ENCODE results near the gene CACNA1S. TPM values are rescaled to one million over a fixed set of nuclear protein-coding genes. Genes with fewer than 3 reads are reported as not detected.

The CACNA1S gene
- total RNA-seq, 1 donor from 2014 or later: not detected

DNA sequence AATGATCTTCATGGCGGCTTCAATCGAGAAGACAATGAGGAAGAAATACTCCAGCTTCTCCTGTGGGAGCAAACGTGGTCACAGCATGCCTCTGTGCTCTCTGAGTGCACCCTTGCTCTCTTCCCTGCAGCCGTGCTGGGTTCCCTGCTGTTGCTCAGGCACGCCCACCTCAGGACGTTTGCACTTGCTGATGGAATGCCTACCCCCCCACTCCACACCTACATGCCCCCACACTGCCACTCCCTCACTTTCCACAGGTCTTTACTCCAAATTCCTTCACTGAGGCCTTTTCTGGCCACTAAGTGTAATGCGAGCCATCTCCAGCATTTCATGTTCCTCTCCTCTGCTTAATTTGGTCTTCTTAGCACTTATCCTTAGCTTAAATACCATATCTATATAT, 18.3 kb downstream of the CACNA1S start:
- Mint-ChIP-seq H3K27ac (no peak overlapping the region), H3K36me3 (ENCODE audit: low read depth) (no peaks in the 10 kb centered on the region), H3K27me3 (no peaks in the 10 kb centered on the region), H3K4me1 (peaks cover 2% of the 10 kb centered on the region), H3K4me3 (no peak overlapping the region), H3K9me3 (no peaks in the 10 kb centered on the region)
- POLR2A ChIA-PET: no interaction called here
- TF ChIP-seq, protein P1, sequence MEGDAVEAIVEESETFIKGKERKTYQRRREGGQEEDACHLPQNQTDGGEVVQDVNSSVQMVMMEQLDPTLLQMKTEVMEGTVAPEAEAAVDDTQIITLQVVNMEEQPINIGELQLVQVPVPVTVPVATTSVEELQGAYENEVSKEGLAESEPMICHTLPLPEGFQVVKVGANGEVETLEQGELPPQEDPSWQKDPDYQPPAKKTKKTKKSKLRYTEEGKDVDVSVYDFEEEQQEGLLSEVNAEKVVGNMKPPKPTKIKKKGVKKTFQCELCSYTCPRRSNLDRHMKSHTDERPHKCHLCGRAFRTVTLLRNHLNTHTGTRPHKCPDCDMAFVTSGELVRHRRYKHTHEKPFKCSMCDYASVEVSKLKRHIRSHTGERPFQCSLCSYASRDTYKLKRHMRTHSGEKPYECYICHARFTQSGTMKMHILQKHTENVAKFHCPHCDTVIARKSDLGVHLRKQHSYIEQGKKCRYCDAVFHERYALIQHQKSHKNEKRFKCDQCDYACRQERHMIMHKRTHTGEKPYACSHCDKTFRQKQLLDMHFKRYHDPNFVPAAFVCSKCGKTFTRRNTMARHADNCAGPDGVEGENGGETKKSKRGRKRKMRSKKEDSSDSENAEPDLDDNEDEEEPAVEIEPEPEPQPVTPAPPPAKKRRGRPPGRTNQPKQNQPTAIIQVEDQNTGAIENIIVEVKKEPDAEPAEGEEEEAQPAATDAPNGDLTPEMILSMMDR (IDR thresholded peaks at IDR 0.05): no peak
- ATAC-seq (ENCODE audit: low read depth) (no peak), DNase-seq (no peak)
- intact Hi-C loops (cut with micrococcal nuclease): no loop called here
- CTCF ChIA-PET: no interaction called here

DNA sequence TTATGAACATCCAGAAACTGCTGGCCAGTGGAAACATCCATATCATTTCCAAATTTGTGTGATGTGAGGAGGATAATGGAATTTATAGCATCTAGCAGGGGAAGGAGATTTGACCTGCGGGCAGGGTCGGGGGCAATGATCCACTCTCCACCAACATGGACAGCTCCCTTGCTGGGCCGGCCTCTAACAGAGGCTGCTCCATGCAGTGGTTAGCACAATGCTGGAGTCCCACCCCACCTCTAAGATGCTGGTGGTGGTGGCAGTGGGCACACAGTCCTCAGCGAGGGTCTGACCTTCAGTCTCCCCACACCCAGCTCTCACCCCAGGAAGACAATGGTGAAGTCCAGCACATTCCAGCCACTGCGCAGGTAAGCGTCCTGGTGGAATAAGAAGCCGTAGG, 18.7 kb downstream of the CACNA1S start:
- Mint-ChIP-seq H3K4me1 (peaks cover 2% of the 10 kb centered on the region), H3K9me3 (no peaks in the 10 kb centered on the region), H3K4me3 (no peak overlapping the region), H3K27me3 (no peaks in the 10 kb centered on the region), H3K27ac (no peak overlapping the region), H3K36me3 (ENCODE audit: low read depth) (no peaks in the 10 kb centered on the region)
- CTCF ChIA-PET: no interaction called here
- no peak for ATAC-seq (ENCODE audit: low read depth)
- TF ChIP-seq, protein P1 (IDR thresholded peaks at IDR 0.05): no peak
- DNase-seq: no peak
- intact Hi-C loops (cut with micrococcal nuclease): no loop called here
- POLR2A ChIA-PET: no interaction called here

DNA sequence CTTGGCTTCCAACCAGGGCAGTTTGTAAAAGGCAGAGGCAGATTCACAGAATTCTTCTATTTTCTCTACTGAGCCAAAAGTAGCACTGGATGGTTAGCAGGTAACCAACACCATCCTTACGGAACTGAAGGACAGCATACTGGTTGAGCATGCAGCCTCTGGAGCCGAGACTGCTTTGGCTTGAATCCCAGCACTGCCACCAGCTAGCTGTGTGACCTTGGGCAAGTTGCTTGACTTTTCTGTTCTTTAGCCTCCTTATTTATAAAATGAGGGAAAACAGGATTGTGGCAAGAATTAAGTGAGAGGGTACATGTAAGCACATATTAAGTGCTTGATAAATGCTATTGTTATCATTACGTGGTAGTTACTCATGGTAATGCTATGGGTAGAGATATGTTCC, 19.5 kb downstream of the CACNA1S start:
- Mint-ChIP-seq H3K27ac (no peak overlapping the region), H3K27me3 (peaks cover 1% of the 10 kb centered on the region), H3K9me3 (no peaks in the 10 kb centered on the region), H3K4me3 (no peak overlapping the region), H3K36me3 (ENCODE audit: low read depth) (no peaks in the 10 kb centered on the region), H3K4me1 (peaks cover 2% of the 10 kb centered on the region)
- CTCF ChIA-PET: no interaction called here
- POLR2A ChIA-PET: no interaction called here
- intact Hi-C loops (cut with micrococcal nuclease): no loop called here
- no peak for ATAC-seq (ENCODE audit: low read depth)
- DNase-seq: no peak
- TF ChIP-seq, protein P1 (IDR thresholded peaks at IDR 0.05): no peak

DNA sequence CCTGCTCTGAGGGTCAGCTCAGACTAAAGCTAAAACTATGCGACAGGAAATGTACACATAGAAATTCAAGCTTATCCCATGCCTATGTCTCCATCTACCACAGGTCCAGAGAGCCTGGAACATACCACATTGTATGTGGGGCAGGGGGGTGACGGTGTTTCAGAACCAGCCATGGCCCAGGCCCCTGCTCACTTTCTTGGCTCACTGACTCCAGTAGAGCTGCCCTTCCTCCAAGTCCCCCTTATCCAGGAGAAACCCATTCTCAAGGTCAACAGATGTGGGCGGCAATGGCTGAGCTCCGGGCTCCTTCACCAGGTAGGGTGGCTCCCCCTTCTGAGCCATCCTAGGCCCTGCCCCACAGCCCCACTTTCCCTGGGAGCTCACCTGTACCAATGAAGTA, 21.0 kb downstream of the CACNA1S start:
- DNase-seq (no peak), ATAC-seq (ENCODE audit: low read depth) (no peak)
- Mint-ChIP-seq H3K4me3 (no peak overlapping the region), H3K36me3 (ENCODE audit: low read depth) (no peaks in the 10 kb centered on the region), H3K4me1 (peaks cover 2% of the 10 kb centered on the region), H3K9me3 (no peaks in the 10 kb centered on the region), H3K27me3 (peaks cover 6% of the 10 kb centered on the region), H3K27ac (no peak overlapping the region)
- intact Hi-C loops (cut with micrococcal nuclease): no loop called here
- POLR2A ChIA-PET: no interaction called here
- CTCF ChIA-PET: interaction anchor here (1.0 kb wide), 1 partner anchor 11 kb away, joined by 3 read pairs; no protein-coding TSS in a partner anchor
- TF ChIP-seq, protein P1 (IDR thresholded peaks at IDR 0.05): no peak

DNA sequence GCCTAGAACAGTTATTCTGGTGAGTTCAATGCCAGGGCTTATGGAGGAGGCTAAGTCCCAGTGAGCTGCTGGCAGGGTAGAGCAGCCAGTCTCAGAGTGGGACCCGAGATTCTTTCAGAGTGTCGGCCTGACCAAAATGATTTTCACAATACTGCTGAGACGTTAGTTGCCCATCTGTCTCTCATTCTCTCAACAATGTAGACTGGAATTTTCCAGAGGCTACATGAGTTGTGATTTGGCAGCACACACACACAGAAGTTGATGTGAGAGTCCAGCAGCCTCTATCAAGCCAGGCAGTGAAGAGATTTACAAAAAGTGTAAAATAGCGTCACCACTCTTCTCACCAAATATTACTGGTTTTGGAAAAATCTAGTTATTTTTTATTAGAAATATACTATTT, 21.7 kb downstream of the CACNA1S start:
- DNase-seq (no peak), ATAC-seq (ENCODE audit: low read depth) (no peak)
- no peaks in the 10 kb centered on the region for H3K36me3 Mint-ChIP-seq (ENCODE audit: low read depth)
- H3K9me3 Mint-ChIP-seq: no peaks in the 10 kb centered on the region
- TF ChIP-seq, protein P1 (IDR thresholded peaks at IDR 0.05): no peak
- no peak overlapping the region for H3K4me3 Mint-ChIP-seq
- H3K4me1 Mint-ChIP-seq: no peaks in the 10 kb centered on the region
- POLR2A ChIA-PET: no interaction called here
- CTCF ChIA-PET: interaction anchor here (1.0 kb wide), 1 partner anchor 11 kb away, joined by 3 read pairs; no protein-coding TSS in a partner anchor
- no peak overlapping the region for H3K27ac Mint-ChIP-seq
- intact Hi-C loops (cut with micrococcal nuclease): no loop called here
- H3K27me3 Mint-ChIP-seq: peaks cover 9% of the 10 kb centered on the region
